HG02938 (cell line): Measurements from ENCODE around the gene RB1.
"Not testable (repeated sequence)": the region's sequence is repeated elsewhere in the genome, so short reads cannot be mapped to it uniquely, and the experiment has no call there.

Source experiments
- ATAC-seq: cut with Tn5 transposase; IDR thresholded peaks from one replicate; pipeline ENCODE4 v1.9.1; 2021; ENCODE audit warnings: mild to moderate bottlenecking, moderate library complexity; ENCODE audit not compliant: unreplicated experiment

RB1 gene

DNA sequence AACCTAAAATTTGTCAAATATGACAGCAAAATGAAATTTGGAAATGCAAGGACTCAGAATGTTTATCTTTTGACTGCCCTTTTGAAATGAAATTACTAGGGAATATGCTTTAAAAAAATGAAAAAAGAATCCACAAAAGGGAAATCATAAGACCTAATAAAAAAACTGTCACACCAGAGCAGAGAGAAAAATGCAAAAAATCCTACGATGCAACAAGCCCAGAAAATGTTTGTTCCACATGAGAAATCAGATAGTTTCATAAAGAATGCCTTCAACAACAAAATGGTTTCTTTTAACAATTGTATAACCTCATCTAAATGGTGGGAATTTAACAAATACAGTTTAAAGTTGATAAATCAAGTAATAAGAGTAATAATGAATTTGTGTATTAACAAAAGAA is 101.4 kb downstream of the RB1 start:
- no peak for ATAC-seq

DNA sequence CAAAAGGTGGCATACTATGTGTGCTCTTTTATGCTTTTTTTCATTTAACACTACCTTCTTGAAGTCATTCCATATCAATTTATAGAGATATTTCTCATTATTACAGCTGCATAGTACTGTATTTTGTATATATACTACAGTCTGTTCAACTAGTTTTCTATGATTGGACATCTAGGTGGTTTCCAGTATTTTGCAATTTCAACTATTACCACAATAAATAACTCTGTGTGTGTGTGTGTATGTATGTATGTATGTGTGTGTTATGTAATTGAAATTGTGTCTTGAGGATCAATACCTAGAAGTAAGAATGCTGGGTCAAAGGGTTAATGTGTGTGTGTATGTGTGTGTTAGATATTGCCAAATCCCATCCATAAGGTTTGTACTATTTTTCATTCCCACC is 102.3 kb downstream of the RB1 start:
- ATAC-seq: no peak

DNA sequence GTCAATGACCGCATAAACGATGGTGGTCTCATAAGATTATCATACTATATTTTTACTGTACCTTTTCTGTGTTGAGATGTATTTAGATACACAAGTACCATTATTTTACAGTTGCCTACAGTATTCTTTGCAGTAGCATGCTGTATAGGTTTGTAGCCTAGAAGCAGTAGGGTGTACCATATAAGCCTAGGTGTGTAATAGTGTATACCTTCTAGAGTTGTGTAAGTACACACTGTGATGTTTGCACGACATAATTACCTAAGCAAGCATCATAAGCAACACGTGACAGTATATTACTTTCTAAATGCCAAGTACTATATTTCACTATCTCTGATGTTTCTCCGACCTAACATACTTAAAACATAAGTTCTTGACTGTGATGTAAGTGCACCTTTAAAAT is 106.6 kb downstream of the RB1 start:
- no peak for ATAC-seq

DNA sequence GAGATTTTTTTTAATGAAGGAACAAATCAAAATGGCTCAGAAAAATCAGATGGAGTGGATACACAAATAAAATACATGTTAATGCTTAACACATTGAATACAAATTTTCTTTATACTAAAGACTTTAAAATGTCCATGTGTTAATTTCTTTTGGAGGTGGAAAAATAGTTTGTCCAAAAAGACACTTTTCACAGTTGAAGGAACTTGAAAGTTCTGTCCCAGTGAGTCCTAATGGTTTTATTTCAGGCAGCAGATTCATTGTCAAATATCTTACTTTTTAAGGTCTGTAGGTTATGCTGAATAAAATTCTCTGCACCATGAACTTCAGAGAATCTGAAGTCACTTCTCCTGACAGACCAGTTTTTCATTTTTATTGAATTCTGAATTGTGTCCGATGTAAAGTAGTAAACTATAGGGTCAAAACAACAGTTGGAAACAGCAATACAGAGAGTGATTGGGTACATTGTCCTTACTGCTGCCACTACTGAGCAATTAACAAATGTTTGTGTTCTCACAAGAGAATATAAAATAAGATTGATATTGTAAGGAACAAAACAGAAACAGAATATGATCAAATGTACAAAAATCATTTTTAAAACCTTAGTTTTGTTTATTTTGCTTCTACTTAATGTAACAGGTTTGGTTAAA is 107.7 kb downstream of the RB1 start:
- ATAC-seq: no peak

DNA sequence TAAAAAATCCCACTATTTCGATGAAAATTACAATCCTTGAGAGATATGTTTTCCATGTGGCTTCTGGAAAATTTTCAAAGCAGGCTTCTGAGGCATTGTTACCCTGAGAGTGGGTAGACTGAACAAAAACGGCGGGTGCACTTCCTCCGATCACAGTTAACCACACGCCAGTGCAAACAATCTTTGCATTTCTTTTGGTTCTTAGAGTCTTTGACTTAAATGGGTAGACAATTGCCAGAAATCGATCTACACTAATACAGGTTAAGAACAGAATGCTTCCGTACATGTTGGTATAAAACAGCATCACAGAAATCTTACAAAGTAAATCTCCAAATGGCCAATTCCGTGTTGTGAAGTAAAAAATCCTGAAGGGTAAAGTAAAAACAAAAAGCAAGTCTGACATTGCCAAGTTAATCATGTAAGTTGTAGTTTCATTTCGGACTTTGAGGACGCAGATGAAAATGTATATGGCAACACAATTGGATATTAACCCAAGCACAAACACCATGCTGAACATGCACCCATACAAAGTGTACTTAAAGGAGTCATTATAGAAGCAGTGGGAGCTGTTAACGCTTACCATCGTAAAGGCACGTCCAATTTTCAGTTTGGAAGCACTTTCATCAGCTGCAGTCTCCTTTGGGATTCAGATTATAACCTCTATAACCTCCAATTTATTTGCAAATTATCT is 108.4 kb downstream of the RB1 start:
- no peak for ATAC-seq

DNA sequence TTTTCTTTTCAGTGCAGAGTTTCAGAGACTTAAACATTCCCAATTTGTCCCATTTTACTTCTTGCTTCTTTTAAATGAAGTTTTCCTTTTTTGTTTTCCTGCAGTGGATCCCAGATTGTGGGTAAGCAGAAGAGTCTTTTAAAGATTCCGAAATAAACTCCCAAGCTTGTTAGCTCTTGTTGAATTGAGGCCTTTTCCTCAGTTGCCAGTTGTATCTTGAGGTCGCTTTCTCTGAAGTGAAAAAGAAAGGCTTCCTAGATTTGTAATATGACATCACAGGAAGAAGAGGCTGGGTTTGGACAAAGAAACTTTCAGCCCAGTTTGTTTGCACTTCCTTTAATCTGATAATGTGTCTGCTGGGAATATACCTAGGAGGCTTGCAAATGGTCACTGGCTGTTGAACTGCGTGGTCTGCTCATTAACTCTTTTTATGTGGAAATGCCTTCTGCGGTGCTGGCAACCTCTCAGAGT is 109.4 kb downstream of the RB1 start, which contains the start of gene LPAR6:
TSS of gene LPAR6 (minus strand) at position 233 of the 471 bp plus-strand sequence. CDS start 690 bp downstream, outside the sequence.
- no peak for ATAC-seq

DNA sequence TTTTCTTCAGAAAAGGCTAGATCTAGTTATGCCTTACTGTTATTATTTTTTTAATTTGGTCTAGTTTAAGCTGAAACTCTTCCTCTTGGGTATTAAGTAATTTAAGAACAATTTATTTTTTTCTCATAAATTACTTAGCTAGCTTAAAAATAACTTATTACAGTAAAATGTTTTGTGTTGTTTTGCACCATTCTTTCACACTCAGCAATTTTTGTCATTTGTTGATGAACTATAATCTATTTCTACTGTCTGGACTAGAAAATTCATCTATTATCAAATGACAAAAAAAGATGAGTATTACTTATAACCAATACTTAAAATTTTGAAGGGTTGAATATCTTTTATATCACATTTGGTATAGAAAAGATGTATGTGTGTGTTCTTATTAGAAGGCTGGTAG is 111.0 kb downstream of the RB1 start:
- no peak for ATAC-seq

DNA sequence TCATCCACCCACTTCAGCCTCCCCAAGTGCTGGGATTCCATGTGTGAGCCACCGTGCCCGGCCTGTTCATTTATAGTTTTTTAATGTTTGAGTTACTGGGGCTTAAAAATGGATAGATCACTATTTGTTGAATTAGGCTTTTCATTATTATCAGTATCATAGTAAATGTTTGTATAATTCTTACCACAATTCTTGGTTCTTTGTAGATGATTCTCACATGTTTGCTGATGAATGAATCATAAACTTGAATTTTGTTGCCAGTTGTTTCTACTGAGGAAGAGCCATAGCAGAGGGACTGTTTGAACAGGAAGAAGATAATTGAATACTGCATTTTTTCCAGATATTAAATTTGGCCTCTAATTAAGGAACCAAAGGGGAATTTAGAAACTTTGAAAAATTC is 112.0 kb downstream of the RB1 start:
- no peak for ATAC-seq

DNA sequence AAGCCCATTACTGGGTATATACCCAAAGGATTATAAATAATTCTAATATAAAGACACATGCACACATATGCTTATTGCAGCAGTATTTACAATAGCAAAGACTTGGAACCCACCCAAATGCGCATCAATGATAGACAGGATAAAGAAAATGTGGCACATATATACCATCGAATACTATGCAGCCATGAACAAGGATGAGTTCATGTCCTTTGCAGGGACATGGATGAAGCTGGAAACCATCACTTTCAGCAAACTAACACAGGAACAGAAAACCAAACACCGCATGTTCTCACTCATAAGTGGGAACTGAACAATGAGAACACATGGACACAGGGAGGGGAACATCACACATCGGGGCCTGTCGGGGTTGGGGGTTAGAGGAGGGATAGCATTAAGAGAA is 118.5 kb downstream of the RB1 start:
- ATAC-seq: not testable (repeated sequence)

DNA sequence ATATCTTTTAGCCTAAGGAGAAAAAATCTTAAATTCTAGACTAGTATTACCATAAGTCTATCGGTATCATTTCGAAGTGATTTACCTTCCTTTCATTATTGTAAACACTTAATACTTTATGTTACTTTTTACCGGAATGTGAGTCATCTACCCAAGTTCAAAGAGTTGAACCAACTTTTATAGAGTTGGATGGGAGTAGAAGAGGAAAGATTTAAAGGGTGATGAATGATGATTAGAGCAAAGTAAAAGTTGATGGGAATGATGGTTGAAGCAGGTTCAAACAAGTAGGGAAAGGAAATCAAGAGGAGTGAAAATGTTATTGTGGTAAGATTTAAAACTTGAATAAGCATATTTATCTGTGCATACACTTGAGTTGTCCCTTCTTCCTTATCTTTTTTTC is 120.7 kb downstream of the RB1 start:
- no peak for ATAC-seq

DNA sequence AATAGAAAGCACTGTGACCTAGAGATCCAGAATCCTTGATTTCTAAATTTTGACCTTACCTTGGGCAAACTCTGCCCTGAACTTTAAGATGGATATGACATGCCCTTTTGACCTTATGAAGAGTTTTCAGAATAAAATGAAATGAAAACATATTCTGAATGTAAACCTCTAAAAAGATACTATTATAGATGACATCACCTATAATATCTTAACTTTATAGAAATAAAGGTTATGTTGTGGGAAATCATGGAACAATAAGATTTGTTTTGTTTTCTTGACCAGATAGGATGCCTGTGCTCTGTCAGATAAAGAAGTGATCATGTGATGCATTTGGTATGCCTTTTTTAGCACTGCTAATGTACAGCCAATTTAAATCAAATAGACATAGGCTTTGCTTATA is 122.5 kb downstream of the RB1 start:
- ATAC-seq: no peak

DNA sequence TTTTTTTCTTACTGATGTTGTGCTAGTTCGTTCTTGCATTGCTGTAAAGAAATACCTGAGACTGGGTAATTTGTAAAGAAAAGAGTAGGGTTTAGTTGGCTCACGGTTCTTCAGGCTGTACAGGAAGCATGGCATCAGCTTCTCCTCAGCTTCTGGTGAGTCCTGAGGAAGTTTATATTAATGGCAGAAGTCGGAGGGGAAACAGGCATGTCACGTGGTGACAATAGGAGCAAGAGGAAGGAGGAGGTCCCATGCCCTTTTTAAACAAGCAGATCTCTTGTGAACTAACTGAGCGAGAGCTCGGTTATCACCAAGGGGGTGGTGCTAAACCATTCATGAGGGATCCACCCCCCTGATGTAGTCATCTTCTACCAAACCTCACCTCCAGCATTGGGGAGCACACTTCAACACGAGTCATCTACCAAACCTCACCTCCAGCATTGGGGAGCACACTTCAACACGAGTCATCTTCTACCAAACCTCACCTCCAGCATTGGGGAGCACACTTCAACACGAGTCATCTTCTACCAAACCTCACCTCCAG is 123.3 kb downstream of the RB1 start:
- ATAC-seq: not testable (repeated sequence)

DNA sequence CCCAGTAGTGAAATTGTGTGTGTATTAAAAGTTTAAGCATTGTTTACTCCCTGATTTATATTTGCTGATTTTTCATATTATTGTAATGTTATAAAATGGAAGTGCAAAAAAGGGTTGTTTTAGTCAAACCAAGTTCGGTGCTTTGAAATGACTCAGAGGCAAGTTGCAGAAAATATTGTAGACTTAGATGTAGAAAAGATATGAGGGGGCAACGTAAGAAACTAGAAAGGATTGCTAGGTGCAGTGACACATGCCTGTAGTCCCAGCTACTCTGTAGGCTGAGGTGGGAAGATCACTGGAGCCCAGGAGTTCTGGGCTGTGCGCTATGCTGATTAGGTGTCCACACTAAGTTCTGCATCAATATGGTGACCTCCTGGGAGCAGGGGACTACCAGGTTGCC is 125.5 kb downstream of the RB1 start:
- ATAC-seq: no peak

DNA sequence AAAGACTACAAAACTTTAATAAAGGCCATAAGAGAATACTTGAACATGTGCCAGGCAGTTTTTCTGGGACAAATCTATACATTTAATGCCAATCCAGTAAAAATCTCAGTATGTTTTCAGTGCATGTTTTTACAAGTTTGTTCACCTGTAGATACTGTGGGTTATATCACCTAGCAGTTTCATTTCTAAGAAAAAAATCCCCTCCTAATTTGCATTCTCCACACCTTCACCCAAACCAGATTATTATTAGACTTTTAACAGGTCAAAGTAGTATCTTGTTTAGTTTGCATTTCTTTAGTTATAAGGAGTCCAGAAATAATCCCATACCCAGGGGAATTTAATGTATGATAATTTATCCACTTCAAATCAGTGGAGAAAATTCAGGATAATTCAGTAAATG is 126.3 kb downstream of the RB1 start:
- no peak for ATAC-seq

DNA sequence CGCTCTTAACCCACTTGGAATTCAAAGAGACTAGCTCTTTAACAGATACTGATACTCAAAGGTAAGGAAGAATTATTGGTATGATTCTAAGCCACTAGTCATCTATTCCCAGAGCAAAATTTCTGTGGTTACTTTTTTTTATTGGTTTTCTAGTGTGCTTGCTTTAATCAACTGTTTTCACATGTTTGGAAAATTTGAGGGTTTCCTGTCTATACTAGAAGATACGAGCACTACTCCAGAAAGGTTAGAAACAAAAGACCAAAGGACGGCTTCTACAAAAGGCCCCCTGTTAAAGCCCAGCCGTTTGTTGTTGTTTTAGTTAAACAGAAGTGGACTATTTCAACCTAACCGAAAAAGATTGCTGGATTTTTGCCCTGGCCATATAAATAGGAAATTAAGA is 127.9 kb downstream of the RB1 start:
- ATAC-seq: no peak

DNA sequence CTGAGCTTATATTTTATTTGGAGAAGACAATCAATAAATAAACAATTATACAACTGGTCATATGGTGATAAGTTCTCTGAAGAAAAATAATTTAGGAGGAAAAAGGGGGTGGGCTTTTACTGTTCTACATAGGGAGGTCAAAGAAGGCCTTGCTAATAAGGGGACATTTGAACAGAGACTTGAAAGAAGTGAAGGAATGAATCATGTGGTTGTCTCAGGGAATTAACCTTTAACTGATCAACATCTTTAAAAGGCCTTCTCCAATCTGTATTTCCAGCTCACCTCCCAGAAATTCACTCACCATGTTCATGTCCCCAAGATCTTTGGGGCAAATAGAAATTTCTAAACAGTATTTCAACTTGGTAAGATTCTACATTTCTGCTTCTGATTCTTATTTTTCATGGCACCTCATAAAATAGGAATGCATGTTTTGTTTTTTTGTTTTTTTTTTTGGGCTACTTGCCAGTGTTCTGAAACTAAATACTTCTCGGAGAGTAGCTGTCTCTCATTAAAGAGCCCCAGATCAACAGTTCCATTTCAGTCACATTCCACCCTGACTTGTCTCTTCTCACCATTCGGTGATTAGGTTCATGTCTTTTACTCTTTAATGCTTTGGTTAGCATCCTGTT is 128.6 kb downstream of the RB1 start:
- ATAC-seq: no peak

DNA sequence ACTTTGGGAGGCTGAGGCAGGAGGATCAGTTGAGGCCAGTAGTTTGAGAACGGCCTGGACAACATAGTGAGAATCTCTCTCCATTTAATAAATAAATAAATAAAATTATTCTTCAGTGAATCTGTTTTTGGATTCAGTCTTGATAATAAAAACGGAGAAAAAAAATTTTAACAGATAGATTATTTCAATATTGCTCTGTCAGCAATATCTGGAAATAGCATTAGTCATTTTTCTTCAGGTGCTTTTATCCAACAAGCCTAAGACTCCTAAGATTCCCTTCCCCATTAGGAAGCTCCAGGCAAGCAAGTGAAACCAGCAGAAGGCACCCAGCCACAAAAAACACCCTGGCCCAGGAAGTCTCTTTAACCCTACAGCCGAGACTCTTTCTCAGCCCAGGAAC is 130.6 kb downstream of the RB1 start:
- ATAC-seq: no peak

DNA sequence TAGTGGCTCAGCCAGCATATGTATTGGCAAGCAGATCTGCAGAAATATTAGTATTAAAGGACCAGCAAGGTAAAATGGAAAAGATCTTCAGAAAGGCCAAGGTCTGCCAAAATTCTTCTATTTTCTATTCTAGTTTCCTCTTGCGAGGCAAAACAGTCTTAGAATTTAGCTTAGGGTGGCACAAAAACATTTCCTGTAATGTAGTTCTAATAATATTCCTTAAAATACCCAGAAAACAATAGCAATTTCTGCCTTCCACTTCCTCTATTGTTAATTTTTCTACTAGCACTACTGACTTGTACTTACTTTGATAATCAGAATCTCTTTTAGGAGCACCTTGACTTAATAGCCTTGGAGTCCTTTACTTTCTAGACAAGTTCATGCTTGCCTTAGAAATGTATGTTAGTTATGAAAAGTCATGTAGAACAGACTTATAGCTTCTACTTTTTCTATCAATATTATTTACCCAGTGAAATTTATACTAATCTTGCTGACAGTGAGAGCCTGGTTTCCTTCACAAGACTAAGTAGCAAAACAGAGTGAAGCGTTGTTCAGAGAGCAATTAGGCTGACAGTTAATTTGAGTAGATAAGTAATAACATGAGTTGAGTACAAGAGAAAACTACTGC is 133.2 kb downstream of the RB1 start:
- ATAC-seq: no peak

DNA sequence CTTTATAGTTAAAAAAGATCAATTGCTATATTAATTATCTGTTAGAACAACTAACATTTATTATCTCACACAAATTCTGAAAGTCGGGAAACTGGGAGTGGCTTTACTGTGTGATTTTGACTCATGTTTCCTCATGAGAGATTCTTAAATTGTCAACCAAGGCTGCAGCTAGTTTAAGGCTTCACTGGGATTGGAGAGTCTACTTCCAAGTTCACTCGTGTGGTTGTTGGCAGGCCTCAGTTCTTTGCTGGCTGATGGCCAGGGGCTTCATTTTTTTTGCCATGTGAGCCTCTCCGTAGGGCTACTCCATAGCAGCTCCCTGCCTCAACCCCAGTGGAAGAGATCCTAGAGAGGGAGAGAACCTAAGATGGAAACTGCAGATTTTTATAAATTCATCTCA is 133.8 kb downstream of the RB1 start:
- no peak for ATAC-seq

DNA sequence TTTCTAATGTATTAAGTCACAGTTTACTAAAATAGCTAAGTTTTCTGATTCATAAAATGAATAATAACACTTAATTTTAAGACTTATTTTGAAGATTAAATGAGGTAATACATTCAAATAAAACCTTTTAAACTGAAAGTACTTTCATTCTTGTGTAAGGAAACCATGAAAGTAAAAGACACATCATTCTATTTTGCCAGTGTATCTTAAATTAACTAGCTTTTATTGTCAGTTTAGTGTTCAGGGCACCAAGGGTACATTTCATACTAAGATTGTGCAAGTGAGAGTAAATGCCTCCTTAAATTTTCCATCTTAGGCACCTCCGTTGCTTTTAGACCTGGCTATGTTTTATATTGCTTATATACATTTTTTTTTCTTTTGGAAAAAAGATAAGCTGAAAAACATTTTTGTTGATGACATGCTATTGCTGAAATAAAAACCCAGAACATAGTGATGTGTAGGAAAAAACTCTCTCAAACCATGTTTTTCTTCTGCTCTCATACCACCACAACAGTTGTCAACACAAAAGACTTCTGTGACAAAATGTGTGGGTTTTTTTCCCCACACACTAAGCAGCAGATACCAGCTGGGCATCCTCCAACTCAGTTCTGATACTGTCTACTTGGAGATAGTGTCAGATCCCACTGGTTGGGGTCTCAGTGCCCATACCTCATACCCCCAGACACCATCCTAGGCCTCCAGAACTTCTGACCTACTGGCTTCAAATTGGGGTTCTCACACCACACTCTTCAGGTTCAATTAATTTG is 140.1 kb downstream of the RB1 start:
- no peak for ATAC-seq

DNA sequence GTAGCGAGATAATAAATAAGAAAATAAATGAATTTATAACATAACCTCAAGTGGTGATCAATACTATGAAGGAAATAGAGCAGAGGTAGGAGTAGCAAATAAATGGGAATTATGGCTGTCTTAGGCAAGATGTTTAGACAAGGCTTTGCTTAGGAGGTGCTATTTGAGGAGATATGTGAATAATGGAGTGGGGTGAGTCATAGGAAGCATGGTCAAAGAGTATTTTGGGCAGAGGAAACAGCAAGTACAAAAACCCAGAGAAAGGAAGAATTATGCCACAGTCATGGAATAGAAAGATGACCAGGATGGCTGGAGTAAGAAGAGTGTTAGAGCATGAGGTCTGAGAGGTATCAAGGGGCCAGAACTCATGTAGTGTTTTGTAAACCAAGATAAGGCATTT is 142.9 kb downstream of the RB1 start:
- no peak for ATAC-seq
